ENCODE results near the gene CRYBA1. TPM values are rescaled to one million over a fixed set of nuclear protein-coding genes. Genes with fewer than 3 reads are reported as not detected.
"Not testable (repeated sequence)": the region's sequence is repeated elsewhere in the genome, so short reads cannot be mapped to it uniquely, and the experiment has no call there.

Gene CRYBA1, protein sequence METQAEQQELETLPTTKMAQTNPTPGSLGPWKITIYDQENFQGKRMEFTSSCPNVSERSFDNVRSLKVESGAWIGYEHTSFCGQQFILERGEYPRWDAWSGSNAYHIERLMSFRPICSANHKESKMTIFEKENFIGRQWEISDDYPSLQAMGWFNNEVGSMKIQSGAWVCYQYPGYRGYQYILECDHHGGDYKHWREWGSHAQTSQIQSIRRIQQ
- not detected in 2 replicates for total RNA-seq

DNA sequence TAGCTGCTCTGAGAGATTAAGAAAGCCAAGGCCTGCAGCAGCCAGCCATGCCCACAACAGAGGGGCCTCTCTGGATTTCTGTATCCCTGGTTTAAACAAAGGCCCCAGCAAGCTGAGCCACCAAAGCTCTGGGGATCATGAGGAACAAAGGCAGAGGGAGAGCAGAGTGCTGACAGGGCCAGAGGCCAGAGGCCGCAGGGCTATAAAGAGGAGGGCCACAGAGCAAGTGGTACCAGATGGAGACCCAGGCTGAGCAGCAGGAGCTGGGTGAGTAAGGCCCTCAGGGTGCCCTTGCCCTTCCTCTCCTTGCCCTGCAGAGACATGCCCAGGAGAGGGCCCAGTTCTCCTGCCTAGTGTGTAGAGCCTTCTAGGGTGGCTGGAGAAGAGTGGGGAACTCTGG is at the start of gene CRYBA1:
Gene CRYBA1 (plus strand): TSS at position 232 of the 400 bp plus-strand sequence. CDS start 5 bp downstream, at position 237.
- ChIA-PET CTCF (no interaction called here), POLR2A (no interaction called here)
- ATAC-seq (ENCODE audit: low read depth), result no peak
- Mint-ChIP-seq H3K4me3 (no peak within 1 kb of the TSS), H3K4me1 (peaks cover 5% of the 10 kb centered on the region), H3K9me3 (no peaks in the 10 kb centered on the region), H3K27ac (no peak within 1 kb of the TSS), H3K27me3 (no peaks in the 10 kb centered on the region), H3K36me3 (ENCODE audit: low read depth) (no peaks in the 10 kb centered on the region)
- intact Hi-C loops (cut with micrococcal nuclease), result no loop called here
- TF ChIP-seq, protein P1, sequence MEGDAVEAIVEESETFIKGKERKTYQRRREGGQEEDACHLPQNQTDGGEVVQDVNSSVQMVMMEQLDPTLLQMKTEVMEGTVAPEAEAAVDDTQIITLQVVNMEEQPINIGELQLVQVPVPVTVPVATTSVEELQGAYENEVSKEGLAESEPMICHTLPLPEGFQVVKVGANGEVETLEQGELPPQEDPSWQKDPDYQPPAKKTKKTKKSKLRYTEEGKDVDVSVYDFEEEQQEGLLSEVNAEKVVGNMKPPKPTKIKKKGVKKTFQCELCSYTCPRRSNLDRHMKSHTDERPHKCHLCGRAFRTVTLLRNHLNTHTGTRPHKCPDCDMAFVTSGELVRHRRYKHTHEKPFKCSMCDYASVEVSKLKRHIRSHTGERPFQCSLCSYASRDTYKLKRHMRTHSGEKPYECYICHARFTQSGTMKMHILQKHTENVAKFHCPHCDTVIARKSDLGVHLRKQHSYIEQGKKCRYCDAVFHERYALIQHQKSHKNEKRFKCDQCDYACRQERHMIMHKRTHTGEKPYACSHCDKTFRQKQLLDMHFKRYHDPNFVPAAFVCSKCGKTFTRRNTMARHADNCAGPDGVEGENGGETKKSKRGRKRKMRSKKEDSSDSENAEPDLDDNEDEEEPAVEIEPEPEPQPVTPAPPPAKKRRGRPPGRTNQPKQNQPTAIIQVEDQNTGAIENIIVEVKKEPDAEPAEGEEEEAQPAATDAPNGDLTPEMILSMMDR (IDR thresholded peaks at IDR 0.05), result no peak
- DNase-seq, result no peak

DNA sequence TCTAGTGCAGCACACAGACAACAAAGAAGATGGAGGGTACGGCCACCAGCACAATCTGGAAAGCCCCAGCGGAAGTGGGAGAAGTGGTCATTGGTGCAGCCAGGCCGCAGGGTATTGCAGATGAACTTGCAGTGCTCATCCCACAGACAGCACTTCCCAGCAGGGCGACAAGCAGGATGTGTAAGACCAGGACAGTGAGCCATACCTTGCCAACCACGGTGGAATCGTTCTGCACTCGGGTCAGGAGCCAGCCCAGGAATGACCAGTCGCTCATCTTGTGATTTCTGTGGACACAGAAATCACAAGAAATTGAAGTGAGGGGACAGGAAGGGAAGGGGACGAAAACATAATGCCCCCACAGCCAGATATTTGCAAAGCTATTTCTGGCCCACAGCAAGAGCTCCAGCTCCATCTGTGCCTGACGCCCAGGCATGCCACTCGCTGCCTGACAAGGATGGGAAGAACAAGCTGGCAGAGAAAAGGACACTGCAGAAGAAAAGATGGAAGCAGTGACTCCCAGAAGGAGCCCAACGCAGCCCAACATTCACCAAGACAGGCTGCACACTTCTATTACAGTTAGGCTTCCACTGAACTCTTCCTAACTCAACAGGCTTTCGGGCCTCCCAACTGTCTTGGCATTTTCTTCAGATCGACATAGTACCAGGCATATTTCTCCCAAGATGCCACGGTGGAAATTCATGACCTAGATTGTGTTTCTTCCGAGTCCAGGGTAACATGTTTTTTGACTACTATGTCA is 49.0 kb upstream of the CRYBA1 start:
- H3K36me3 Mint-ChIP-seq (ENCODE audit: low read depth), result no peaks in the 10 kb centered on the region
- no peak for ATAC-seq (ENCODE audit: low read depth)
- POLR2A ChIA-PET, result interaction anchor here (0.7 kb wide), 1 partner anchor 96 kb away, joined by 4 read pairs; the partner anchor contains the start of gene NUFIP2
- no peaks in the 10 kb centered on the region for H3K9me3 Mint-ChIP-seq
- intact Hi-C loops (cut with micrococcal nuclease), result no loop called here
- no peak overlapping the region for H3K4me3 Mint-ChIP-seq
- H3K27ac Mint-ChIP-seq, result no peak overlapping the region
- DNase-seq, result no peak
- CTCF ChIA-PET, result interaction anchor here (1.6 to 2.2 kb wide), 2 partner anchors 17 to 22 kb away, joined by 5 to 6 read pairs; partner anchors contain the start of gene MYO18A
- H3K27me3 Mint-ChIP-seq, result no peaks in the 10 kb centered on the region
- TF ChIP-seq, protein P1 (IDR thresholded peaks at IDR 0.05), result no peak
- H3K4me1 Mint-ChIP-seq, result peaks cover 25% of the 10 kb centered on the region

DNA sequence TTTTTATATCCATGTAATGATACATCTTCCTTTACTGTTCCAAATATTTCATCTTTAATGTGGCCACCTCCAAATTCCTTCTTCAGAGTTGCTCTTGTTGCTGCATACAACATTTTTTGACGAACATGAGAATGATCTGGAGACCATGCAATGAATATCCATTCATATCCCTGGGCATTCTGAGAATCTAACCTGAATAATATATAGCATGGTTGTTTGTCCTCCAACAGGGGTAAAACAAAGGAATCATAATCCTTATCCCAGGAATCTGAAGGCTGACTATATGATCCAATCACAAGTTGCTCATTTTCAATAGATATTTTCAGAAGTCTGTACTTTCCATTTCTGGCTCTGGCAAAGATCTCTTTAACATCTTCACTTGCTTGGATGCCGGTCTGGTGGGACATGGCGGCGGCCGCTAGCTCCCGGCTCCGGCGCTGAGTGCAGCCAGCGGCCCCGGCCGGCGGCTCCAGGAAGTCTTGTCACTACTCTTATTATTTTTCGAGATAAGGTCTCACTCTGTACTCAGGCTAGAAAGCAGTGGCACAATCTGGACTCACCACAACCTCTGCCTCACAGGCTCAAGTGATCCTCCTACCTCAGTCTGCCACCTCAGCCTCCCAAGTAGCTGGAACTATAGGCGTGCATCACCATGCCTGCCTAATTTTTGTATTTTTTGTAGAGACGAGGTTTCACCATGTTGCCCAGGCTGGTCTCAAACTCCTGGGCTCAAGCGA is 42.4 kb upstream of the CRYBA1 start:
- H3K36me3 Mint-ChIP-seq (ENCODE audit: low read depth); H3K27me3 Mint-ChIP-seq; CTCF ChIA-PET; H3K4me1 Mint-ChIP-seq; DNase-seq; intact Hi-C loops (cut with micrococcal nuclease); H3K4me3 Mint-ChIP-seq; H3K9me3 Mint-ChIP-seq; POLR2A ChIA-PET; H3K27ac Mint-ChIP-seq: not testable (repeated sequence)
- ATAC-seq (ENCODE audit: low read depth), result peak; percentile 64

DNA sequence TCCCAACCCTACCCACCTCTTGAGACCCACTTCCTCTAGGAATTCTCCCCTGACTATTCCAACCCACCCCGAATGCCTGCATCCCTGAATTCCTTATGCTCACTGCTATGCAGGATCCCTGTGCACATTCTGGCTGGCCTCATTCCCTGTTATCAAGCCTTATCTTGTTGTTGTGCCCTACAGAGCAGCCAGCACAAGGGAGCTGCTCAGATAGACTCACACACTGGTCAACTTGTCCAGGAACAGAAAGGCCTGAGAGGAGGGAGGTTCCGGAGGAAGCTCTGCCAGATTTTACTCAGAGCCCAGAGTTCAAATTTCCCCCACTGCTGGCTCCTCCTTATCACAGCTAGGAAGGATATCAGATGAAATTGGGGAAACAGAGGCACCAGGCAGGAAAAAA is 41.6 kb upstream of the CRYBA1 start:
- DNase-seq (no peak), ATAC-seq (ENCODE audit: low read depth) (no peak)
- H3K27me3 Mint-ChIP-seq, result peaks cover 6% of the 10 kb centered on the region
- H3K9me3 Mint-ChIP-seq, result no peaks in the 10 kb centered on the region
- TF ChIP-seq, protein P1 (IDR thresholded peaks at IDR 0.05), result no peak
- CTCF ChIA-PET, result no interaction called here
- H3K4me3 Mint-ChIP-seq, result no peak overlapping the region
- H3K4me1 Mint-ChIP-seq, result peaks cover 3% of the 10 kb centered on the region
- no peak overlapping the region for H3K27ac Mint-ChIP-seq
- no peaks in the 10 kb centered on the region for H3K36me3 Mint-ChIP-seq (ENCODE audit: low read depth)
- intact Hi-C loops (cut with micrococcal nuclease), result no loop called here
- POLR2A ChIA-PET, result no interaction called here

DNA sequence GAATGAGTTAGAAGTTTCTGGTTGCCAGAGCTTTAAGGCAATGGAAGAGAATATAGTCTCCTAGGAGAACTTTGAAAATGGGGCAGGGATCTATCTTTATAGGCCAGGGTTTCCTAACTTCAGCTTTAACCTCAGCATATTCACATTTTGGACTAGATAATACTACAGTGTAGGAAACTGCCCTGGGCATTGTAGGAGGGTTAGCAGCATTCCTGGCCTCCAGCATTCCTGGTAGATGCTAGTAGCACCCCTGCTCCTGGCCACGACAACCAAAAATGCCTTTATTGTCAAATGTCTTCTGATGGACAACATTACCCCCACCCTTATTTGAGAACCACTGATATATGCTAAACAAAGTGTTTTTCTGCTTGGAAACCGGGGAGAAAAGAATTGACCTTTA is 38.7 kb upstream of the CRYBA1 start:
- Mint-ChIP-seq H3K36me3 (ENCODE audit: low read depth) (no peaks in the 10 kb centered on the region), H3K4me3 (no peak overlapping the region), H3K4me1 (no peaks in the 10 kb centered on the region), H3K9me3 (no peaks in the 10 kb centered on the region), H3K27me3 (peaks cover 6% of the 10 kb centered on the region), H3K27ac (no peak overlapping the region)
- CTCF ChIA-PET, result interaction anchor here (1.6 to 1.8 kb wide), 2 partner anchors 11 to 28 kb away, joined by 5 to 7 read pairs; partner anchors contain the start of gene MYO18A
- TF ChIP-seq, protein P1 (IDR thresholded peaks at IDR 0.05), result no peak
- intact Hi-C loops (cut with micrococcal nuclease), result no loop called here
- no peak for ATAC-seq (ENCODE audit: low read depth)
- POLR2A ChIA-PET, result no interaction called here
- DNase-seq, result no peak
